Hematopoietic multipotent progenitor cell treated with erythropoietin and hydrocortisone succinate and interleukin-3 and kit ligand, for 4 days (in vitro differentiated cells): Measurements from ENCODE around the gene MPI.
A peak's percentile ranks its signal among the peaks of the same experiment; 100 is the strongest.
"Not testable (repeated sequence)": the region's sequence is repeated elsewhere in the genome, so short reads cannot be mapped to it uniquely, and the experiment has no call there.

Experiments used
- DNase-seq: peaks from one replicate; pipeline ENCODE4 v3.0.0-alpha.2; 2015

The MPI gene

GRCh38 chr15:74892313-74892712 lies 2.5 kb downstream of the MPI start:
- DNase-seq, result no peak

DNA sequence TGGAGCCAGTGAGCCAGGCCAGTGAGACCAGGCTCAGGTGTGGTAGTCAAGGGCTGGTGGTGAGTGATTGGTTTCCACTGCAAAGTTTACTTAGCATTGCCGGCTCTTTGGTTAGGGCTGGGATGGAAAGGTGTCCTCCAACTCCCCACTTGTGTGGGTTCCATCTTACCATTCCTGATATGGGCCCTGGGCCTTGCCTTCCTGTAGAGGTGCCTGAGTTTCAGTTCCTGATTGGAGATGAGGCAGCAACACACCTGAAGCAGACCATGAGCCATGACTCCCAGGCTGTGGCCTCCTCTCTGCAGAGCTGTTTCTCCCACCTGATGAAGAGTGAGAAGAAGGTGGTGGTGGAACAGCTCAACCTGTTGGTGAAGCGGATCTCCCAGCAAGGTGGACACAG lies 3.1 kb downstream of the MPI start:
- DNase-seq, result no peak

DNA sequence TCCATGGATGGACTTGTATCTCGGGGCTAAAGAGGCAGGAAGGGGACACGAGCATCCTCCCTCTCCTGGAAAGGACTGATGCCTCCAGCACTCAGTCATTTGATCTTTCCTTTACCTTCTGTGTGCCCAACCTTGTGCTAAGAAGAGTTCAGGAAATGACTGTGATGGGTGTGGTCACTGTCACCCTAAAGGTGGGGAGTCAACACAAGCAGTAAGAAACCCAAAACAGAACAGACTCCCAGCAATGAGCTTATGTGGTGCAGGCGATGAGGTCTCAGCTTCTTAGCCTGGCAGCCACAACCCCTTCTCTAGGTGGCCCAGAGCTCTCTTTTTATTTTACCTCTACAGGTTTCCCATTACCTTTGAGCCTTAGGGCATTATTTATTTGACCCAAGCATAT lies 3.8 kb downstream of the MPI start:
- no peak for DNase-seq

- not testable (repeated sequence) for DNase-seq
Observed at GRCh38 chr15:74894383-74894782, 4.5 kb downstream of the MPI start.

DNA sequence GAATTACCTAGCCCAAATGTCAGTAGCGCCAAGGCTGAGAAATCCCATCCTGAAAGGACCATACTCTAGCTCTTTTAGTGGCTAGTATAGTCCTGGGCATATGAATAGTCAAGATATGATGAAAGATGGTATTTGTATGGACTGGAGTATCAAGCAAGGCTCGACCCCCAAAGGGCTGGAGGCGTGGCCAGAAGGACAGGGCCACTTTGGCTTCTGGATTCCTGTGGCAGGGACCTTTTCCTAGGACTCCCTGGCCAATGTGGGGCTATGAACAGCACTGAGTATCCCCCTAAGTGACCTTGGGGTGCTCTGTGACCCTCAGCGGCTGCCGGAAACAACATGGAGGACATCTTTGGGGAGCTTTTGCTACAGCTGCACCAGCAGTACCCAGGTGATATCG lies 6.0 kb downstream of the MPI start:
- DNase-seq, result no peak

- DNase-seq, result no peak
Observed at GRCh38 chr15:74896316-74896715, 6.5 kb downstream of the MPI start.

- DNase-seq, result no peak
Observed at GRCh38 chr15:74897300-74897701, 7.5 kb downstream of the MPI start.

DNA sequence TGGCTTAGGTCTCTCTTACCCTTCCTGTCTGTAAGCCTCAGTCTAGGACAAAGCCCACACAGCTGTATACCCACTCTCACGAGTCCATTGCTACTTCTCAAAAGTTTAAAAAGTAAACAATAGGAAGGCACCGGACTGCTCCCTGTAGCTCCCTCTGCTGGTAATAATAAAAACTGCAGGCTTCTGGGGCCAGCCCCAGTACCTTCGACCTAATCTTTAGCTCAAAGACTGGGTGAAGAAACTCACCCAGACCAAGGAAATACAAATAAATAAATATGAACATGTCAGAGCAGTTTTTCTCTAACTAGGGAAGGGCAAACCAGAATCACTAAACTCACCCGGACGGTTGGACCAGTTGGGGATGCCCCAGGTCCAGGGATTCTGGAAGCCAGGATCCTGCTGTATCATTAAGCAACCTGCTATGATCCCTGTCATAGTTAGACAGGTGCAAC lies 11.8 kb downstream of the MPI start:
- peak; percentile 86 for DNase-seq

- no peak for DNase-seq
Observed at GRCh38 chr15:74902295-74903075, 12.6 kb downstream of the MPI start.

DNA sequence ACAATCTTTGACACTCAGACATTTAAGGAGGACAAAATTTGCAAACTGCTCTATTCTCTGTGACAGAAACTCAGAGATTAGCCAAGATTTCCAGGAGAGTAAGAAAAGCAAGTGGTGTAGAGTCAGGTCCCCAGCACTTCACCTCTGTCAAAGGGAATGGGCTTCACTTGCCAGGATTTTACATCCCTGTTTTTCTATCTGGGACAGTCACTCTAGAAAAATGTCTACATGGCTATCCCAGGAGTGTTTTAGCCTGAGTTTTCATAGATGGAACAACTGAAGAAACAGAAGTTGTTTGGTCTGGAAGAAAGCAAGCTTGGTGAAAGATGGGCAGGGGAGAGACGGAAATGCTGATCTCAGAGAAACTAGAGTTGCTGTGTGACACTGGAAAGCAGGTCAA lies 13.8 kb downstream of the MPI start:
- no peak for DNase-seq

GRCh38 chr15:74904190-74904805 lies 14.5 kb downstream of the MPI start:
- DNase-seq, result no peak

DNA sequence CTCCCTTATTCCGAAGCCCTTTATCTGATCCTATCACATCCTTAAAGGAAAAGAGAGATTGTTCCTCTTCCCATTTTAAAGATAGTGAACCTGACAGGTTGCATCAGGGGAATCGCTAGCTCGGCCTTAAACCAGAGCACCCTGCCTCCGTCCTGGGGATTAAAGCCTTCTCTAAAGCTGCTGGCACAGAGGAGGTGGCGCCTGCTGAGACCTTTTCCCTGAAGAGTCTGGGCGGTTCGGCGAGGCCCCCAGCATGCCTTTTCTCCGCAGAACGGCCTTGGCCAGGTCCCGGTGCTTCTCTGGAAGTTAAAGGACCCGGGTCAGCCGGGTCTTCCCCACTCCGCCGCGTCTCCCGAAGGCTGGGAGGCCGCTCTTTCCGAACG lies 16.2 kb downstream of the MPI start:
- peak; percentile 56 for DNase-seq

GRCh38 chr15:74906450-74907162 lies 16.8 kb downstream of the MPI start, which contains the start of gene FAM219B:
Gene FAM219B, minus strand, starts transcription at chr15:74906851. Its CDS starts 51 bp downstream, at chr15:74906800.
- DNase-seq, result peak; percentile 96

GRCh38 chr15:74907163-74907870 lies 17.5 kb downstream of the MPI start:
- no peak for DNase-seq

GRCh38 chr15:74908635-74909034 lies 18.8 kb downstream of the MPI start:
- DNase-seq, result no peak

DNA sequence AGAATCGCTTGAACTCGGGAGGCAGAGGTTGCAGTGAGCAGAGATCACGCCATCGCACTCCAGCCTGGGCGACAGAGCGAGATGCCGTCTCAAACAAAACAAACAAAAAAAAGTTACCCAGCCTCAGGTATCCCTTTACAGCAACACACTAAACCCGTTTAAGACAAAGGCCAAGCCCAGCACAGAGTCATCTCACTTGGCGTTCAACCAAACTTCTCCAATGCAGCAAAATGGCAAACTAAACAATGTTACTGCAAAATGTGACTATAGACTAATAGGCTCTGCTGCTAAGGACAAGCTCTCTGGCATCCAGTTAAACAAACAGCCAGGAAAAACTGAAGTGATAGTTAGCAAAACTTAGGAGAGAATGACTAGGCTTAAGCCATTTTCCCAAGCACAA lies 23.2 kb downstream of the MPI start:
- DNase-seq, result no peak

DNA sequence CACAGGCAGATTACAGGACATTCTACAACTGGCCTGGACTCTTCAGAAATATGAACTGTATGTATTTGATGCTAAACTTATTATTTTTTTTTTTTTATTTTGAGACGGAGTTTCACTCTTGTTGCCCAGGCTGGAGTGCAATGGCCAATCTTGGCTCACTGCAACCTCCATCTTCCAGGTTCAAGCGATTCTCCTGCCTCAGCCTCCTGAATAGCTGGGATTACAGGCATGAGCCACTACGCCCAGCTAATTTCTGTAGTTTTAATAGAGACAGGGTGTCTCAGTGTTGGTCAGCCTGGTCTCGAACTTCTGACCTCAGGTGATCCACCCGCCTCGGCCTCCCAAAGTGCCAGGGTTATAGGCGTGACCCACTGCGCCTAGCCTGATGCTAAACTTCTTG lies 24.0 kb downstream of the MPI start:
- DNase-seq, result not testable (repeated sequence)

DNA sequence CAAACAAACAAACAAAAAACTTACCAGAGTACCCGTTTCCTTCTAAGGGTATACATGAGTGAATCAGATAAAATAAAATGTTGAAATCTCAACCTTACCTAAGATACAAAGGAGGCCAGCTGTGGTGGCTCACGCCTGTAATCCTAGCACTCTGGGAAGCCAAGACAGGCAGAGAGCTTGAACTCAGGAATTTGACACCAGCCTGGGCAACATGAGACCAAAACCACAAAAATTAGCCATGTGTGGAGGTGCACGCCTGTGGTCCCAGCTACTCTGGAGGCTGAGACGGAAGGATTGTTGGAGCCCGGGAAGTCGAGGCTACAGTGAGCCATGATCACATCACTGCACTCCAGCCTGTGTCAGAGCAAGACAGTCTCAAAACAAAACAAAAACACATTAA lies 27.8 kb downstream of the MPI start:
- DNase-seq, result no peak

- DNase-seq, result no peak
Observed at GRCh38 chr15:74920456-74920855, 30.6 kb downstream of the MPI start.

GRCh38 chr15:74924525-74924924 lies 34.7 kb downstream of the MPI start:
- no peak for DNase-seq

DNA sequence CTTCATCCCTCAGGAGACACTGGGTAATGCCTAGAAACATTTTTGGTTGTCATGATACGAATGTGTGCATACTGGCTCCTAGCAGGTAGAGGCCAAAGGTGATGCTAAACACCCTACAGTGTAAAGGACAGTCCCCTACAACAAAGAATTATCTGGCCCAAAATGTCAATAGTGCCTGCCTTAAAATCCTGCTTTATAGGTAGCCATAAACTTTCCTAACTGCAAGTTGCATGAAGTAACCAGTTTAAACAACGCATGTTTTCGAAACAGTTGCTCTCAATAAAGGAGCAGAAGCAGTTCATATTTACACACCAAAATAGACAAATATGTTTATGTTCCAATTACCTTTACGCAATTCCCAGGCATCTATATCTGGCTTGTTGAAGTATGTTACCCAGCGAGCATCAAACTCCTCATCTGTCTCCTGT lies 38.9 kb downstream of the MPI start:
- no peak for DNase-seq

- DNase-seq, result no peak
Observed at GRCh38 chr15:74933573-74933972, 43.7 kb downstream of the MPI start.

DNA sequence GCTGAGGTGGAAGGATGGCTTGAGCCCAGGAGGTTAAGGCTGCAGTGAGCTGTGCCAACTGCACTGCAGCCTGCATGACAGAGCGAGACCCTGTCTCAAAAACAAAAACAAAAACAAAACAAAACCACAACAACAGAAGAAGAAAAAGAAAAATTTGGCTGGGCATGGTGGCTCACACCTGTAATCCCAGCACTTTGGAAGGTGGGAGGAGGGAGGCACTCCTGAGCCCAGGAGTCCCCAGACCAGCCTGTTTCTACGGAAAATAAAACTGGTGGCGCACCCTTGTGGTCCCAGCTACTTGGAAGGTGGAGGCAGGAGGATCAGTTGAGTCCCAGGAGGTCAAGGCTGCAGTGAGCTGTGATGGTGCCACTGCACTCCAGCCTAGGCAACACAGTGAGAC lies 45.4 kb downstream of the MPI start:
- peak; percentile 36 for DNase-seq
